Erythroblast (primary cell): ENCODE measurements around the gene PGBD5.

Experiments used
- GATA1 ChIP-seq: IDR thresholded peaks from 2 replicates; pipeline ENCODE4 v1.6.1; 2011; ENCODE audit warnings: low read depth, mild to moderate bottlenecking, control low read depth, low read length, moderate library complexity
- POLR2A ChIP-seq: IDR thresholded peaks from 2 replicates; pipeline ENCODE4 v1.6.1; 2011; ENCODE audit warnings: mild to moderate bottlenecking, low read length

DNA sequence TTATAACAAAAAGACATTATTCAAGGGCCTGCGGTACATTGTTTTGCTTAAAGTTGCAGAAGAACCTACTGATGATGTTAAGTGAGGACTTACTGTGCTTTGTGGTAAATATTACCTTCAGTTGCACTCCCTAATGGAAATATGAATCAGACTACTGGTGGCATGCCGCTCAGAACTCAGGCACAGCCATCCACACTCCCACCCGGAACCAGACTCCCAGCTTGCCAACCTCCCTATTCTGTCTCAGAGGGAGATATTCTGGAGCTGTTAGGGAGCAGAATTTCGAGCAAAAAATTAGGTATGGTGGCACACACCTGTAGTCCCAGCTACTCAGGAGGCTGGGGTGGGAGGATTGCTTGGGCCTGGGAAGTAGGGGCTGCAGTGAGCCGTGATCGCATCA lies 13.1 kb downstream of the PGBD5 start:
- no peak for TF ChIP-seq POLR2A
- no peak for TF ChIP-seq GATA1
